ENCODE results near the gene EPB41L3.

The EPB41L3 gene

GRCh38 chr18:5520464-5520863 lies 23.3 kb downstream of the EPB41L3 start:
- no peak for DNase-seq (ENCODE audit: low read depth)
- H3K4me3 ChIP-seq (ENCODE audit: low read length), result no peak overlapping the region
- no peak for TF ChIP-seq CTCF (IDR thresholded peaks at IDR 0.05; ENCODE audit: insufficient read depth, low read depth, low read length, missing control alignments)

GRCh38 chr18:5519448-5520298 lies 24.1 kb downstream of the EPB41L3 start:
- DNase-seq (ENCODE audit: low read depth), result no peak
- no peak overlapping the region for H3K4me3 ChIP-seq (ENCODE audit: low read length)
- TF ChIP-seq CTCF (IDR thresholded peaks at IDR 0.05; ENCODE audit: insufficient read depth, low read depth, low read length, missing control alignments), result no peak

- TF ChIP-seq CTCF (IDR thresholded peaks at IDR 0.05; ENCODE audit: insufficient read depth, low read depth, low read length, missing control alignments), result no peak
- no peak overlapping the region for H3K4me3 ChIP-seq (ENCODE audit: low read length)
- no peak for DNase-seq (ENCODE audit: low read depth)
These were observed 24.9 kb downstream of the EPB41L3 start for GRCh38 chr18:5518899-5519371.

GRCh38 chr18:5518179-5518770 lies 25.5 kb downstream of the EPB41L3 start:
- no peak for TF ChIP-seq CTCF (IDR thresholded peaks at IDR 0.05; ENCODE audit: insufficient read depth, low read depth, low read length, missing control alignments)
- no peak for DNase-seq (ENCODE audit: low read depth)
- H3K4me3 ChIP-seq (ENCODE audit: low read length), result no peak overlapping the region

- no peak for DNase-seq (ENCODE audit: low read depth)
- no peak overlapping the region for H3K4me3 ChIP-seq (ENCODE audit: low read length)
- no peak for TF ChIP-seq CTCF (IDR thresholded peaks at IDR 0.05; ENCODE audit: insufficient read depth, low read depth, low read length, missing control alignments)
These were observed 27.0 kb downstream of the EPB41L3 start for GRCh38 chr18:5516841-5517240.

GRCh38 chr18:5515011-5515784 lies 28.6 kb downstream of the EPB41L3 start:
- no peak for TF ChIP-seq CTCF (IDR thresholded peaks at IDR 0.05; ENCODE audit: insufficient read depth, low read depth, low read length, missing control alignments)
- no peak overlapping the region for H3K4me3 ChIP-seq (ENCODE audit: low read length)
- no peak for DNase-seq (ENCODE audit: low read depth)

Data from epithelial cell of esophagus (primary cell).